Activated naive CD4-positive, alpha-beta T cell treated with anti-CD3 and anti-CD28 coated beads, Interleukin-2, amount 10 ng/mL, durations not matched to agents 5 hours and 36 hours (primary cell): ENCODE data around the gene ANAPC16. TPM values are rescaled to one million over a fixed set of nuclear protein-coding genes. Genes with fewer than 3 reads are reported as not detected.

Experiments used
- total RNA-seq, 2 experiments: library from RNA; stranded (reverse); gene quantifications; one replicate each; pipeline ENCODE4 v1.2.3, GENCODE V29; 2021

Gene ANAPC16
- total RNA-seq, result 100 to 1,000 TPM; 108 to 109 TPM

DNA sequence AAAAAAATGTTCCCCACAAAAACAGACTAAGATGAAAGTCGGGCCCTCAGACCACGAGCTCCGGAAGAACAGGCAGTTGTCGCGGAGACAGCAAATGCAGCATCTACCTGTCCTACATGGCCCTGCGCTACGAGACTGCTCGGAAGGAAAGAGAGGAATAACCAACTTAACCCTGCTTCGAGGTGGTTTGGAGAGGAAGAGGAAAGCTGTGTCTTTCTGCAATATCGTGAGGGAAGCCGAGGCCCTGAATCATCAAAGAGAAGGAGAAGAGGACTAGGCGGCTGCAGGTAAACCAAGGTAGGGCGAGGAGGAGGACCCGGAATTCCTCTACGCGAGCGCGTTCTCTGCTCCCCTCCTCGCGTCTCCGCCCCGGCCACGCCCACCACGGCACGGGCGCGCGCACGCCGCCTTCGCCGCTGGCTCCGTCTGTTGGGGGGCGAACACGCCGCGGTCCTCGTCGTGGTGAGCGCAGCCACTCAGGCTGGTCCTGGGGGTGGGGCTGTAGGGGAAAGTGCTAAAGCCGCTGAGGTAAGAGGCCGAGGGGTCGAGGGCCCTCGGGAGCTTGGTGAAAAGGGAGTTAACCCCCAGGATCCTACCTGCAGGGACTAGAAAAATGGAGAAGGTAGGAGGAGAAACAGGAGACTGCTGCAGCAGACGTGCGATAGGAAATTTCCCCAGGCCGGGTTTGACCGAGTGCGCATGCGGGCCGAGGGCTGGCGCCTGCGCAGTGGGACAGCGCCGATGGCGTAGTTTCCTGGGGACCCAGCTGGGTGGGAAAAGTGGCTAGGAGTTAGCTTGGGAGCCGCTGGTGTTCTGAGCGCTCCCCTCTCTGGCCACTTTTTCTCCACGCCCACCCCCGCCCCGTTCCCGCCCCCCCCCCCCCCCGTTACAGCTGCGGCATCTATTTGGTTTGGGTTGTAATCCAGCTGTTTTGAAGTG, at the start of gene ANAPC16, which contains the start of gene ASCC1:
ANAPC16 (plus strand) TSS at position 402 of the 939 bp plus-strand sequence. CDS start 7,903 bp downstream, outside the sequence.
ASCC1 (minus strand) TSS at position 666 of the 939 bp plus-strand sequence. CDS start 2,978 bp downstream, outside the sequence.

DNA sequence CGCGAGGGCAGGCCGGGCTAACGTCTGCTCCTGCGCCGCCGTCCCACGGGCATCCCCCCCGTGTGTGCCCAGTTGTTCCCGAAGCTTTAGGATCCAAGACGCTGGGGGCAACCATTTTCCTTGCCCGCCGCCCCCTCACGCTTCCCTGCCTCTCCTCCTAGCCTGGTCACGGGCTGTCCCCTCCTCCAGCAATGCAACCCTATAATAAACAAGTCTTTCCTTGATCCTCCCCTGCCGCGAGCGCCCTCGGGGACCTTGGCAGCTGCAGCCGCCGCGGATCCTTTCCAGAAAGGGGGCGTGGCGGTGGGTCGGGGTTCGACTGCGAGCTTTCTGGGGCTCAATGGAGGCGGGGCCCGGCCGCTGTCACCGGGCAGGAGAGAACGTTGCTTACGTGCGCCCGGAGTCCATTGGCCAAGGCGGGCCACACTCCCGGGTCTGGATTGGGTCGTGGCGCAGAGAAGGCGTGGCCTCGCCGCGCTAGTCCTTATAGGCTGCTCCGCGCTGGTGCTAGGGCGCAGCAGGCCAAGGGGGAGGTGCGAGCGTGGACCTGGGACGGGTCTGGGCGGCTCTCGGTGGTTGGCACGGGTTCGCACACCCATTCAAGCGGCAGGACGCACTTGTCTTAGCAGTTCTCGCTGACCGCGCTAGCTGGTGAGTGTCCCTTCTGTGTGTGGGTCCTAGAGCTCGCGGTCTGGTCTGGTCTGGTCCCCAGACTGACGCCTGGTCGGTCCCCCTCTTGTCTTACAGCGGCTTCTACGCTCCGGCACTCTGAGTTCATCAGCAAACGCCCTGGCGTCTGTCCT, 57.8 kb downstream of the ANAPC16 start, which contains the start of gene DDIT4:
DDIT4 (plus strand) TSS at position 515 of the 803 bp plus-strand sequence. CDS start 293 bp downstream, outside the sequence.

Other genes with a start within 250 kb of the ANAPC16 start
- 100 to 1,000 TPM; 396 to 412 TPM for gene SPOCK2, start 127.5 kb upstream of the ANAPC16 start, total RNA-seq
- gene ASCC1, start 264 bp downstream of the ANAPC16 start, total RNA-seq, result 10 to 100 TPM; 29.2 to 35.6 TPM
- 100 to 1,000 TPM; 299 to 306 TPM for gene DDIT4, start 57.9 kb downstream of the ANAPC16 start, total RNA-seq
- 10 to 100 TPM; 27.7 to 28.8 TPM for gene DNAJB12, start 138.9 kb downstream of the ANAPC16 start, total RNA-seq